ENCODE data around the gene ELL.

- TF ChIP-seq, protein P1, sequence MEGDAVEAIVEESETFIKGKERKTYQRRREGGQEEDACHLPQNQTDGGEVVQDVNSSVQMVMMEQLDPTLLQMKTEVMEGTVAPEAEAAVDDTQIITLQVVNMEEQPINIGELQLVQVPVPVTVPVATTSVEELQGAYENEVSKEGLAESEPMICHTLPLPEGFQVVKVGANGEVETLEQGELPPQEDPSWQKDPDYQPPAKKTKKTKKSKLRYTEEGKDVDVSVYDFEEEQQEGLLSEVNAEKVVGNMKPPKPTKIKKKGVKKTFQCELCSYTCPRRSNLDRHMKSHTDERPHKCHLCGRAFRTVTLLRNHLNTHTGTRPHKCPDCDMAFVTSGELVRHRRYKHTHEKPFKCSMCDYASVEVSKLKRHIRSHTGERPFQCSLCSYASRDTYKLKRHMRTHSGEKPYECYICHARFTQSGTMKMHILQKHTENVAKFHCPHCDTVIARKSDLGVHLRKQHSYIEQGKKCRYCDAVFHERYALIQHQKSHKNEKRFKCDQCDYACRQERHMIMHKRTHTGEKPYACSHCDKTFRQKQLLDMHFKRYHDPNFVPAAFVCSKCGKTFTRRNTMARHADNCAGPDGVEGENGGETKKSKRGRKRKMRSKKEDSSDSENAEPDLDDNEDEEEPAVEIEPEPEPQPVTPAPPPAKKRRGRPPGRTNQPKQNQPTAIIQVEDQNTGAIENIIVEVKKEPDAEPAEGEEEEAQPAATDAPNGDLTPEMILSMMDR (IDR thresholded peaks at IDR 0.05) = no peak
- TF ChIP-seq POLR2A (IDR thresholded peaks at IDR 0.05) (no peak), EP300 (IDR thresholded peaks at IDR 0.05) (no peak)
These were observed 20.0 kb downstream of the ELL start for GRCh38 chr19:18501832-18502231.
